GM06990 (cell line): ENCODE measurements around the gene LGALS3BP.
A peak's percentile ranks its signal among the peaks of the same experiment; 100 is the strongest.

Source experiments
- DNase-seq: peaks from one replicate; pipeline ENCODE4 v3.0.0-alpha.2; 2011; ENCODE audit not compliant: insufficient read length; ENCODE audit errors: extremely low read depth
- H3K27me3 ChIP-seq: replicated peaks from 2 replicates; pipeline ENCODE4 v1.6.0; 2011; ENCODE audit warnings: low read length; ENCODE audit not compliant: control insufficient read depth, insufficient read depth
- H3K36me3 ChIP-seq: 2 replicates; pipeline ENCODE4 v1.5.1; 2011; ENCODE audit warnings: low read length; ENCODE audit not compliant: control insufficient read depth, insufficient read depth
- H3K4me3 ChIP-seq: replicated peaks from 2 replicates; pipeline ENCODE4 v1.5.1; 2011; ENCODE audit warnings: low read depth, mild to moderate bottlenecking, control low read depth, low read length
- CTCF ChIP-seq: IDR thresholded peaks from 2 replicates; pipeline ENCODE4 v1.5.1; 2011; ENCODE audit warnings: low read length, control low read depth, mild to moderate bottlenecking, inconsistent platforms; ENCODE audit not compliant: insufficient read depth, poor library complexity, severe bottlenecking

The LGALS3BP gene

DNA sequence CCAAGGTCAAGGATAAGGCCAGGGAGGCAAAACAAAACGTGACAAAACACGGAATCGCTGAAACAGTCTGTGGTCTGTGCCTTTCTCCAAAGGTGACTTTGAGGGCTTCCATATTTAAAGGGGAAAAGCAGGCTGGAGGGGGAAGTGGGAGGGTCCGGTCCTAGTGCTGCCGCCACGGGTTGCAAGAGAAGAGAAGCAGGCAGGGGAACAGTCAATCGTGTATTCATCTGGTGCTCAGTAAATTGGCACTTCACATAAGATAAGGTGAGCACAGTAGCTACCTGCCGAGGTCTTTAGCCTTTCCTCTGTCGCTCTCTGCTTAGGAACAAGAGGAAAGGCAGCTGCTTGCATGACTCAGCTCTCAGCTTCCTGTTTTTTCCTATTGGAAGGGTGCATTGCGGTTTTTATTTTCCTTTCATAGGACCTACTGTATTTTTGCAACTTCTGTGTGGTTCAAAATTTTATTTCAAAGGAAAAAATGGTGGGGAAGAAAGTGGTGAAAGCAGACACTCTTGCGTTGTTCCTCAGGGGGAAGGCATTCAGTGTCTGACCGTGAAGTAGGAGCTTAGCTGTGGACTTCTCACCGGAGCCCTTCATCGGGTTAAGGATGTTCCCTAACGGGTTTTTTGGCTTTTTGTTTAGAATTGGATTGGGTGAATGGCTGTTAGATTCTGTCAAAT is 7.1 kb upstream of the LGALS3BP start:
- DNase-seq, result no peak
- Histone ChIP-seq H3K36me3 (peaks cover 9% of the 10 kb centered on the region), H3K27me3 (no peaks in the 10 kb centered on the region), H3K4me3 (no peak overlapping the region)
- TF ChIP-seq CTCF, result no peak

DNA sequence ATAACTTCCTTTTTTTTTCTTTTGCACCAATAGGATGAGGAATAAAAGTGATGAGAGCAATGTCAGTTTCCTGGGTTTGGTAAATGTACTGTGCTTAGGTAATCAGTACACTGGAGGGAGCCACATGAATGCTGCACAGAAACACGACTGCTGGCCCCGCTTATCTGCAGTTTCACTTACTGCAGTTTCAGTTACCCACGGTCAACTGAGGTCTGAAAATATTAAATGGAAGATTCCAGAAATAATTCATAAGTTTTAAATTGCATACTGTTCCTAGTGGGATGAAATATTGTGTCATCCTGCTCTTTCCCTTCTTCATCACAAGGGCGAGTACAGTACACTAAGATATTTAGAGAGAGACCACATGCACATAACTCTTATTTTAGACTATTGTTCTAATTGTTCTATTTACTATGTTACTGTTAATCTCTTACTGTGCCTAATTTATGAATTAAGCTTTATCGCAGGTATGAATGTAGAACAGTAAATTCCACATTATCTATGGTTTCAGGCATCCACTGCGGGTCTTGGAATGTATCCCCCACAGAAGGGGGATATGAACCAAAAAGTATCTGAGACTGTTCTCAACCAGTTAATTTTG is 6.4 kb upstream of the LGALS3BP start:
- no peaks in the 10 kb centered on the region for H3K27me3 ChIP-seq
- H3K4me3 ChIP-seq, result no peak overlapping the region
- no peak for DNase-seq
- TF ChIP-seq CTCF, result peak; percentile 39
- H3K36me3 ChIP-seq, result peaks cover 5% of the 10 kb centered on the region

- Histone ChIP-seq H3K27me3 (no peaks in the 10 kb centered on the region), H3K36me3 (no peaks in the 10 kb centered on the region), H3K4me3 (no peak overlapping the region)
- DNase-seq, result no peak
- no peak for TF ChIP-seq CTCF
Observed at GRCh38 chr17:78985395-78985794, 5.7 kb upstream of the LGALS3BP start.

GRCh38 chr17:78981010-78981888 is 1.5 kb upstream of the LGALS3BP start:
- no peak for DNase-seq
- no peak for TF ChIP-seq CTCF
- no peaks in the 10 kb centered on the region for H3K36me3 ChIP-seq
- H3K4me3 ChIP-seq, result no peak overlapping the region
- no peaks in the 10 kb centered on the region for H3K27me3 ChIP-seq

GRCh38 chr17:78980624-78980972 is 875 bp upstream of the LGALS3BP start:
- no peak for DNase-seq
- no peak for TF ChIP-seq CTCF
- Histone ChIP-seq H3K4me3 (no peak overlapping the region), H3K27me3 (no peaks in the 10 kb centered on the region), H3K36me3 (no peaks in the 10 kb centered on the region)
